K562 (cell line): ENCODE results near the gene USP22. TPM values are rescaled to one million over a fixed set of nuclear protein-coding genes. Genes with fewer than 3 reads are reported as not detected.

Experiments used
- DPF2 ChIP-seq: fragments of 450-650 bp; IDR thresholded peaks from 2 replicates; pipeline ENCODE4 v1.6.1; 2016
- FOXP1 ChIP-seq: sonication (generic); formaldehyde crosslinking; IDR thresholded peaks from 2 replicates; pipeline ENCODE4 v1.8.0; 2022; ENCODE audit warnings: mild to moderate bottlenecking, missing genetic modification reagents
- GTF2E2 ChIP-seq: fragments of 200-800 bp; sonication (Bioruptor generic); IDR thresholded peaks from 2 replicates; pipeline ENCODE4 v1.6.1; 2016; ENCODE audit warnings: missing genetic modification characterization, missing compliant biosample characterization
- HDAC3 ChIP-seq: fragments of 450-650 bp; IDR thresholded peaks from 2 replicates; pipeline ENCODE4 v1.6.1; 2018; ENCODE audit warnings: borderline replicate concordance, mild to moderate bottlenecking, moderate library complexity; ENCODE audit not compliant: partially characterized antibody
- MBD2 ChIP-seq: sonication (generic); IDR thresholded peaks from 2 replicates; pipeline ENCODE4 v1.6.1; 2016; ENCODE audit warnings: low read depth, borderline replicate concordance
- NFIC ChIP-seq: fragments of 450-650 bp; IDR thresholded peaks from 2 replicates; pipeline ENCODE4 v1.6.1; 2017; ENCODE audit warnings: mild to moderate bottlenecking, inconsistent platforms
- ZNF407 ChIP-seq: fragments of 450-650 bp; IDR thresholded peaks from 2 replicates; pipeline ENCODE4 v1.6.1; 2016; ENCODE audit warnings: low read depth
- polyA plus RNA-seq, 8 experiments: library from polyadenylated mRNA; depleted of rRNA in 4 of 8; stranded (reverse) in 5 of 8; unstranded in 3 of 8; fragments of >200 nt; fragmentation: Nextera tagmentation in 2 of 8; fragmentation: Illumina TruSeq in 1 of 8; extraction: Ambion mirVana in 2 of 8; extraction: Trizol in 1 of 8; gene quantifications; 2 replicates each; pipeline versions ENCODE4 v1.2.1 to v1.2.3, GENCODE V29; 2011 to 2014; ENCODE audit warnings: inconsistent platforms in 1 of 8, missing spikeins in 1 of 8
- total RNA-seq, 7 experiments: library from RNA; depleted of rRNA in 6 of 7; stranded (reverse); fragments of >200 nt in 6 of 7; fragmentation: Illumina TruSeq in 2 of 7; extraction: Trizol in 2 of 7; gene quantifications; 2 replicates each; pipeline versions ENCODE4 v1.2.1 to v1.2.3, GENCODE V29; 2011 to 2021; ENCODE audit warnings: low replicate concordance in 1 of 7

USP22 gene
- total and polyA plus RNA-seq, 9 of the 15 experiments (the other 6 are each of a cell fraction or from before 2014, with no cell fraction given) = 6.5 to 113 (median 58.9) TPM

- TF ChIP-seq ZNF407 = no peak
- TF ChIP-seq GTF2E2 = no peak
- TF ChIP-seq HDAC3 = no peak
- no peak for TF ChIP-seq NFIC
- no peak for TF ChIP-seq MBD2
- no peak for TF ChIP-seq FOXP1
- no peak for TF ChIP-seq DPF2
Measured at GRCh38 chr17:20993863-20994778, 48.7 kb downstream of the USP22 start (continued).
